Caco-2 (cell line): Measurements from ENCODE around the gene CYP4F12. TPM values are rescaled to one million over a fixed set of nuclear protein-coding genes. Genes with fewer than 3 reads are reported as not detected.

Experiments used
- BruUV-seq: library from RNA; stranded (reverse); fragments of 400-500 nt; replicated peaks from 2 replicates; lab custom pipeline; 2021; lab: Mats Ljungman, UMichigan
- CTCF ChIA-PET: fragments of 300-600 bp; sonication (Branson Sonifier 250); formaldehyde crosslinking; loops from one replicate; lab custom pipeline; 2022; ENCODE audit warnings: antibody characterized with exemption; lab: Charles Lee
- POLR2A ChIA-PET: fragments of 300-600 bp; sonication (Branson Sonifier 250); formaldehyde crosslinking; loops from one replicate; lab custom pipeline; 2022; ENCODE audit warnings: antibody characterized with exemption; lab: Charles Lee
- DNase-seq, 2 experiments: peaks; one replicate each; pipeline versions ENCODE4 v3.0.0 to v3.0.0-alpha.2; 2020 to 2022
- H3K27me3 ChIP-seq: replicated peaks from 2 replicates; pipeline ENCODE4 v1.6.0; 2011; ENCODE audit warnings: low read length; ENCODE audit not compliant: control insufficient read depth, insufficient read depth
- H3K36me3 ChIP-seq: 2 replicates; pipeline ENCODE4 v1.5.1; 2011; ENCODE audit warnings: low read length; ENCODE audit not compliant: control insufficient read depth, insufficient read depth
- H3K4me1 ChIP-seq: fragments of 250-450 bp; sonication (Bioruptor Pico); 2 replicates; pipeline ENCODE4 v1.5.1; 2020; ENCODE audit warnings: mild to moderate bottlenecking
- H3K4me3 ChIP-seq: 2 replicates; pipeline ENCODE4 v1.5.1; 2011; ENCODE audit warnings: low read depth, mild to moderate bottlenecking, control low read depth, low read length
- H3K9me3 ChIP-seq: fragments of 250-450 bp; sonication (Bioruptor Pico); 2 replicates; pipeline ENCODE4 v1.5.1; 2020; ENCODE audit warnings: mild to moderate bottlenecking, moderate library complexity
- H3K27ac Mint-ChIP-seq: one replicate; pipeline ENCODE4 v1.8.0; 2022; ENCODE audit warnings: mixed read lengths; ENCODE audit not compliant: unreplicated experiment
- H3K27me3 Mint-ChIP-seq: one replicate; pipeline ENCODE4 v1.8.0; 2022; ENCODE audit warnings: mixed read lengths; ENCODE audit not compliant: insufficient read depth, unreplicated experiment
- H3K36me3 Mint-ChIP-seq: one replicate; pipeline ENCODE4 v1.8.0; 2022; ENCODE audit warnings: mild to moderate bottlenecking, mixed read lengths; ENCODE audit not compliant: insufficient read depth, unreplicated experiment
- H3K4me1 Mint-ChIP-seq: one replicate; pipeline ENCODE4 v1.8.0; 2022; ENCODE audit warnings: low read depth, mixed read lengths; ENCODE audit not compliant: unreplicated experiment
- H3K4me3 Mint-ChIP-seq: one replicate; pipeline ENCODE4 v1.8.0; 2022; ENCODE audit warnings: mild to moderate bottlenecking, moderate library complexity, mixed read lengths; ENCODE audit not compliant: unreplicated experiment
- H3K9me3 Mint-ChIP-seq: one replicate; pipeline ENCODE4 v1.8.0; 2022; ENCODE audit warnings: mixed read lengths; ENCODE audit not compliant: unreplicated experiment
- intact Hi-C: fragments of 100-400 bp; cut with micrococcal nuclease; formaldehyde crosslinking; loops from one replicate; pipeline ENCODE4 v1.10.0; 2022; ENCODE audit not compliant: unreplicated experiment
- total RNA-seq: library from RNA; stranded (reverse); gene quantifications from 2 replicates; pipeline ENCODE4 v1.2.3, GENCODE V29; 2022
- TF ChIP-seq, protein P1 (sequence below), 2 experiments: fragments of 200-600 bp in 1 of 2; IDR thresholded peaks; 1 replicate in 1 of 2; 2 replicates in 1 of 2; pipeline versions ENCODE4 v1.5.1 to v1.8.0; 2011 to 2022; ENCODE audit warnings: antibody characterized with exemption in 1 of 2, control low read depth in 1 of 2, inconsistent platforms in 1 of 2, low read depth in 1 of 2, low read length in 1 of 2, mild to moderate bottlenecking in 1 of 2, moderate library complexity in 1 of 2; ENCODE audit not compliant: insufficient read depth in 1 of 2, severe bottlenecking in 1 of 2, unreplicated experiment in 1 of 2

The CYP4F12 gene
- total RNA-seq, 1 experiment from 2014 or later, result 0.16 TPM

DNA sequence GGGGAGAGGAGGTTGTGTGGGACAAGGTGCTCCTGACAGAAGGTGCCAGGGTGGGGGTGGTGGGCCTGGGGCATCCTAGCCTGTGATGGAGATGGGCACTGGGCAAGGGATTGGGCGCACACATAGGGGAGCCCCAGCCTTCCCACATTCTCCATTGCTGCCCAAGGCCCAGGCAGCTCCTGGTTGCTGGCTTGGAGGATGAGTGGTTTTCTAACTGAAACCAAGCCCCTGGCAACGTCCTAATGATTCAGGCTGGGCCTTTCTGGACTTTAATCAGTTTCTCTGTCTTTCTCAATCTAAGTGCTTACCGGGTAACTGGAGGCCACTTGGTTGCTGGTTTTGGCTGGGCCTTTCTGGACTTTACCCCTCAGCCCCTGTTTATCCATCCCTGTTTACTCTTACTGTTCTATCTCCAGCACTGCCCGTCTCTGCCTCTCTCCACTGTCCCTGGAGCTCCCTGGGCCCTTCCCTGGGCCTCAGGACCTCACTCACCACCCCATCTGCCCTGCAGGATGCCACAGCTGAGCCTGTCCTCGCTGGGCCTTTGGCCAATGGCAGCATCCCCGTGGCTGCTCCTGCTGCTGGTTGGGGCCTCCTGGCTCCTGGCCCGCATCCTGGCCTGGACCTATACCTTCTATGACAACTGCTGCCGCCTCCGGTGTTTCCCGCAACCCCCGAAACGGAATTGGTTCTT, 31.8 kb upstream of the CYP4F12 start:
- no peak for DNase-seq

DNA sequence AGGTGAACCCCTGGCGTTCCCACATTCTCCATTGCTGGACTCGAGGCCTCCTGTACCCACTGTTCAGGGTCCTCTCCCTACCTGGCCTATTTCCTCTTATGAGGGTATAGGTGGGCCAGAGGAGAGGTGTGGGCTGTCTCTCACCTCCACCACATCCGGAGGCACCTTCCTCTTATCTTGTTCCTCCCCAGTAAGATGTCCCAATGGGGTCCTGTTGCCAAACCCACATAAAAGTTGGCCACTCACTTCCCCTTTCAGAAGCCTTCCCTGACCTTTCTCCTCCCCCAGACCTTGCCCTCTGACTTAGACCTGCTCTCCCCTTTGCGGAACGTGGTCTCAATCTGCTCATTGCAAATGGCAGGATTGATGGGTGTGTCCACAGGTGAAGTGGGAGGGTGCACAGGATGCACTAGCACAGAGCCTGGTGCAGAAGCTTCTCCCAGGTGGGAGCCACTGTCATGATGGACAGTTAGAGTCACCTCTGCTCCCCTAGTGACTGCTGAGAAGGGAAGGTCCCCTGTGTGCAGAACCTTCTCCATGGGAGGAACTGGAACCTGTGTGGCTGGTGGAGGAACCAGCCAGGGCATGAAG, 30.9 kb upstream of the CYP4F12 start:
- TF ChIP-seq, protein P1, sequence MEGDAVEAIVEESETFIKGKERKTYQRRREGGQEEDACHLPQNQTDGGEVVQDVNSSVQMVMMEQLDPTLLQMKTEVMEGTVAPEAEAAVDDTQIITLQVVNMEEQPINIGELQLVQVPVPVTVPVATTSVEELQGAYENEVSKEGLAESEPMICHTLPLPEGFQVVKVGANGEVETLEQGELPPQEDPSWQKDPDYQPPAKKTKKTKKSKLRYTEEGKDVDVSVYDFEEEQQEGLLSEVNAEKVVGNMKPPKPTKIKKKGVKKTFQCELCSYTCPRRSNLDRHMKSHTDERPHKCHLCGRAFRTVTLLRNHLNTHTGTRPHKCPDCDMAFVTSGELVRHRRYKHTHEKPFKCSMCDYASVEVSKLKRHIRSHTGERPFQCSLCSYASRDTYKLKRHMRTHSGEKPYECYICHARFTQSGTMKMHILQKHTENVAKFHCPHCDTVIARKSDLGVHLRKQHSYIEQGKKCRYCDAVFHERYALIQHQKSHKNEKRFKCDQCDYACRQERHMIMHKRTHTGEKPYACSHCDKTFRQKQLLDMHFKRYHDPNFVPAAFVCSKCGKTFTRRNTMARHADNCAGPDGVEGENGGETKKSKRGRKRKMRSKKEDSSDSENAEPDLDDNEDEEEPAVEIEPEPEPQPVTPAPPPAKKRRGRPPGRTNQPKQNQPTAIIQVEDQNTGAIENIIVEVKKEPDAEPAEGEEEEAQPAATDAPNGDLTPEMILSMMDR (IDR thresholded peaks at IDR 0.05; ENCODE audit: insufficient read depth in 1 of 2, low read depth in 1 of 2, low read length in 1 of 2, severe bottlenecking in 1 of 2, unreplicated experiment in 1 of 2), result no peak
- ChIA-PET CTCF (no interaction called here), POLR2A (no interaction called here)
- H3K4me1 ChIP-seq, result no peaks in the 10 kb centered on the region
- H3K36me3 ChIP-seq, result no peaks in the 10 kb centered on the region
- H3K27me3 ChIP-seq, result no peaks in the 10 kb centered on the region
- intact Hi-C loops, result no loop called here
- no TSS peak for BruUV-seq
- H3K27me3 Mint-ChIP-seq, result peaks cover 6% of the 10 kb centered on the region
- H3K9me3 Mint-ChIP-seq, result peaks cover 12% of the 10 kb centered on the region
- H3K36me3 Mint-ChIP-seq, result no peaks in the 10 kb centered on the region
- no peaks in the 10 kb centered on the region for H3K9me3 ChIP-seq
- H3K4me1 Mint-ChIP-seq, result no peaks in the 10 kb centered on the region
- H3K4me3 ChIP-seq, result no peak overlapping the region
- H3K4me3 Mint-ChIP-seq, result no peak overlapping the region
- no peak for DNase-seq
- H3K27ac Mint-ChIP-seq, result no peak overlapping the region

More for the DNA sequence above, 31.8 kb upstream of the CYP4F12 start:
- intact Hi-C loops, result no loop called here
- Histone ChIP-seq H3K9me3 (no peaks in the 10 kb centered on the region), H3K27me3 (no peaks in the 10 kb centered on the region), H3K36me3 (no peaks in the 10 kb centered on the region), H3K4me1 (no peaks in the 10 kb centered on the region), H3K4me3 (no peak overlapping the region)
- ChIA-PET CTCF (no interaction called here), POLR2A (no interaction called here)
- H3K4me1 Mint-ChIP-seq, result no peaks in the 10 kb centered on the region
- H3K36me3 Mint-ChIP-seq, result no peaks in the 10 kb centered on the region
- no TSS peak for BruUV-seq
- no peak overlapping the region for H3K4me3 Mint-ChIP-seq
- peaks cover 5% of the 10 kb centered on the region for H3K27me3 Mint-ChIP-seq
- TF ChIP-seq, protein P1 (IDR thresholded peaks at IDR 0.05; ENCODE audit: insufficient read depth in 1 of 2, low read depth in 1 of 2, low read length in 1 of 2, severe bottlenecking in 1 of 2, unreplicated experiment in 1 of 2), result no peak
- H3K27ac Mint-ChIP-seq, result no peak overlapping the region
- peaks cover 12% of the 10 kb centered on the region for H3K9me3 Mint-ChIP-seq

DNA sequence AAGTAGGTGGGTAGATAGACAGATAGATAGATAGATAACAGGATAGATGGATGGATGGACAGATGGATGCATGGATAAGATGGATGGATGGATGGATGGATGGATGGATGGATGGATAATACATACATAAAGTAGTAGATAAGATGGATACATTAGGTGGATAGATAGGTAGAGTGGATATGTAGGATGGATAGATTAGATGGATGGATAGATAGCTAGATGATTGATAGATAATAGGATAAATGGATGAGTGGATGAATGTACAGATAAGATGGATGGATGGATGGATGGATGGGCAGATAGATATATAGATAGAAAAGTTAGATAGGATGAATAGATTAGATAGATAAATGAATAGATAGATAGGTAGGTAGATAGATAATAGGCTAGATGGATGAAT, 30.1 kb upstream of the CYP4F12 start:
- no peak for DNase-seq
- H3K27me3 Mint-ChIP-seq, result peaks cover 3% of the 10 kb centered on the region
- no peaks in the 10 kb centered on the region for H3K27me3 ChIP-seq
- H3K4me1 Mint-ChIP-seq, result no peaks in the 10 kb centered on the region
- intact Hi-C loops, result no loop called here
- H3K4me1 ChIP-seq, result no peaks in the 10 kb centered on the region
- no peaks in the 10 kb centered on the region for H3K36me3 Mint-ChIP-seq
- peaks cover 12% of the 10 kb centered on the region for H3K9me3 Mint-ChIP-seq
- H3K9me3 ChIP-seq, result no peaks in the 10 kb centered on the region
- H3K36me3 ChIP-seq, result no peaks in the 10 kb centered on the region
- BruUV-seq, result no TSS peak
- TF ChIP-seq, protein P1 (IDR thresholded peaks at IDR 0.05; ENCODE audit: insufficient read depth in 1 of 2, low read depth in 1 of 2, low read length in 1 of 2, severe bottlenecking in 1 of 2, unreplicated experiment in 1 of 2), result no peak
- H3K4me3 Mint-ChIP-seq, result no peak overlapping the region
- CTCF ChIA-PET, result no interaction called here
- no peak overlapping the region for H3K27ac Mint-ChIP-seq
- POLR2A ChIA-PET, result no interaction called here
- H3K4me3 ChIP-seq, result no peak overlapping the region
